Prostate gland (tissue), 2 donors: ENCODE results near the gene MAGED2. TPM values are rescaled to one million over a fixed set of nuclear protein-coding genes. Genes with fewer than 3 reads are reported as not detected.
"Not testable (repeated sequence)": the region's sequence is repeated elsewhere in the genome, so short reads cannot be mapped to it uniquely, and the experiment has no call there.

ENCODE experiments used
- DNase-seq: peaks from one replicate; pipeline ENCODE4 v3.0.0-alpha.2; 2019; ENCODE audit warnings: low spot score
- H3K27ac ChIP-seq, 2 donors: fragments of 200-600 bp; sonication (generic); 2 replicates each; pipeline ENCODE4 v1.5.1; 2017 to 2019
- H3K27me3 ChIP-seq: fragments of 200-600 bp; sonication (generic); replicated peaks from 2 replicates; pipeline ENCODE4 v1.5.1; 2019; ENCODE audit not compliant: insufficient read depth
- H3K36me3 ChIP-seq, 2 donors: fragments of 200-600 bp; sonication (generic); 1 replicate in 1 of 2; 2 replicates in 1 of 2; pipeline versions ENCODE4 v1.5.1 to v1.8.1; 2017 to 2019
- H3K4me1 ChIP-seq: fragments of 200-600 bp; sonication (generic); replicated peaks from 2 replicates; pipeline ENCODE4 v1.5.1; 2019
- H3K4me3 ChIP-seq, 2 donors: fragments of 200-600 bp; sonication (generic); 2 replicates each; pipeline ENCODE4 v1.5.1; 2017 to 2019
- H3K9me3 ChIP-seq: fragments of 200-600 bp; sonication (generic); 2 replicates; pipeline ENCODE4 v1.5.1; 2017
- POLR2A ChIP-seq: fragments of 450-650 bp; IDR thresholded peaks from one replicate; pipeline ENCODE4 v1.6.1; 2016; ENCODE audit warnings: antibody characterized with exemption, mild to moderate bottlenecking
- POLR2AphosphoS5 ChIP-seq: sonication (generic); formaldehyde crosslinking; IDR thresholded peaks from one replicate; pipeline ENCODE4 v1.6.1; 2017; ENCODE audit warnings: antibody characterized with exemption
- WGBS: methylation state at CpG from one replicate; pipeline ENCODE4 v1.1.5; 2018; 5-methylcytosine and 5-hydroxymethylcytosine counted together
- intact Hi-C: fragments of 100-400 bp; cut with DNase I; formaldehyde crosslinking; loops from one replicate; pipeline ENCODE4 v1.14.2; 2022
- small RNA-seq, 2 donors: library from RNA; depleted of rRNA; stranded (forward); fragments of <200 nt; gene quantifications; one replicate each; pipeline ENCODE3, GENCODE V24; 2016
- total RNA-seq, 2 donors: library from RNA; depleted of rRNA; stranded (reverse); fragments of >200 nt; gene quantifications; one replicate each; pipeline ENCODE4 v1.1.0, GENCODE V29; 2016
- TF ChIP-seq, protein P1 (sequence below), 4 experiments: fragments of 200-600 bp in 2 of 4; fragments of 450-650 bp in 2 of 4; sonication (generic) in 2 of 4; IDR thresholded peaks; 1 replicate in 3 of 4; 2 replicates in 1 of 4; pipeline ENCODE4 v1.5.1; 2016 to 2019; ENCODE audit warnings: antibody characterized with exemption in 4 of 4, mild to moderate bottlenecking in 2 of 4, moderate library complexity in 2 of 4

MAGED2 gene
- total RNA-seq, 2 donors from 2014 or later = 304 to 371 TPM

DNA sequence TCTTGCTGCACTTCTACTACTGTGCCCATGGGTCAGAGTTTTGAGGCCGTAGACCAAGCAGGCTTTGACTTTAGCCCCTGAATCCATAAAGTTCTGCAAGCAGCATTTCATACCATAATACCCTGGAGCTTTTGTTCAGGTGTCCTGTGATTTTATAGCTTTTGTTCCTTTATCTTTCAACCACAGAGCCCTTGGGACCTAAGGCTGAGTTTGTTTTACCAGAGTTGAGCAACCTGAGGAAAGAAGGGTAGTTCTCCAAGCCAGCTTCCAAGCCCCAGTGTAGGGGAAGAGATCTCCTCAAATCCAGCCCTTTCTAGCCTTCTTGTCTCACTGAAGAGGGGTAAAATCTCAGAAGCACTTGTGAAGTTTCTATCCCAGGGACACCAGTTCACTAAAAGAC is 35.1 kb downstream of the MAGED2 start:
- H3K9me3 ChIP-seq = no peaks in the 10 kb centered on the region
- no peak overlapping the region for H3K4me3 ChIP-seq
- no peak for DNase-seq
- H3K27ac ChIP-seq = no peak overlapping the region
- H3K4me1 ChIP-seq = no peaks in the 10 kb centered on the region
- 100% methylated on average over 1 of the region's 1 CpG for WGBS
- intact Hi-C loops = no loop called here
- no peaks in the 10 kb centered on the region for H3K36me3 ChIP-seq
- no peaks in the 10 kb centered on the region for H3K27me3 ChIP-seq
- TF ChIP-seq, protein P1, sequence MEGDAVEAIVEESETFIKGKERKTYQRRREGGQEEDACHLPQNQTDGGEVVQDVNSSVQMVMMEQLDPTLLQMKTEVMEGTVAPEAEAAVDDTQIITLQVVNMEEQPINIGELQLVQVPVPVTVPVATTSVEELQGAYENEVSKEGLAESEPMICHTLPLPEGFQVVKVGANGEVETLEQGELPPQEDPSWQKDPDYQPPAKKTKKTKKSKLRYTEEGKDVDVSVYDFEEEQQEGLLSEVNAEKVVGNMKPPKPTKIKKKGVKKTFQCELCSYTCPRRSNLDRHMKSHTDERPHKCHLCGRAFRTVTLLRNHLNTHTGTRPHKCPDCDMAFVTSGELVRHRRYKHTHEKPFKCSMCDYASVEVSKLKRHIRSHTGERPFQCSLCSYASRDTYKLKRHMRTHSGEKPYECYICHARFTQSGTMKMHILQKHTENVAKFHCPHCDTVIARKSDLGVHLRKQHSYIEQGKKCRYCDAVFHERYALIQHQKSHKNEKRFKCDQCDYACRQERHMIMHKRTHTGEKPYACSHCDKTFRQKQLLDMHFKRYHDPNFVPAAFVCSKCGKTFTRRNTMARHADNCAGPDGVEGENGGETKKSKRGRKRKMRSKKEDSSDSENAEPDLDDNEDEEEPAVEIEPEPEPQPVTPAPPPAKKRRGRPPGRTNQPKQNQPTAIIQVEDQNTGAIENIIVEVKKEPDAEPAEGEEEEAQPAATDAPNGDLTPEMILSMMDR (IDR thresholded peaks at IDR 0.05) = no peak
- TF ChIP-seq POLR2A (no peak), POLR2AphosphoS5 (no peak)

DNA sequence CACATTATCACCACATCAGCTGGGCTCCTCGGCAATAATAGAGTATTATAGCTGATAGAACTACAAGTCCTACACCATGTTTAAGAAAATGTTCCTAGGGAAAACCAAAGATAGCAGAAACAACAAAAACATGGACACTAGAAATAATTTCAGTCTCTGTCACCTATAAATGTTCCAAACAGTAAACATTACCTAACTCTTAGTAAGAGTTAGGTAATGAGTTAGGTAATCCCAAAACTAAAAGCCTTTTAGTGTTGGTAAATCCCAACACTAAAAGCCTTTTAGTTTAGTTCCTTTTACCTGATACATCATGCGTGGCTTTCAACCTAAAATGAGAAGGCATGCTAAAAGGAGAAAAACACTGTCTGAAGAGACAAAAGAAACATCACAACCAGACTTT is 35.5 kb downstream of the MAGED2 start:
- no peaks in the 10 kb centered on the region for H3K4me1 ChIP-seq
- WGBS = 91% methylated on average over 2 of the region's 2 CpGs
- intact Hi-C loops = no loop called here
- no peak for DNase-seq
- no peak overlapping the region for H3K27ac ChIP-seq
- H3K4me3 ChIP-seq = no peak overlapping the region
- H3K27me3 ChIP-seq = no peaks in the 10 kb centered on the region
- H3K9me3 ChIP-seq = no peaks in the 10 kb centered on the region
- TF ChIP-seq POLR2A = no peak
- TF ChIP-seq POLR2AphosphoS5 = no peak
- TF ChIP-seq, protein P1 (IDR thresholded peaks at IDR 0.05) = no peak
- H3K36me3 ChIP-seq = no peaks in the 10 kb centered on the region

DNA sequence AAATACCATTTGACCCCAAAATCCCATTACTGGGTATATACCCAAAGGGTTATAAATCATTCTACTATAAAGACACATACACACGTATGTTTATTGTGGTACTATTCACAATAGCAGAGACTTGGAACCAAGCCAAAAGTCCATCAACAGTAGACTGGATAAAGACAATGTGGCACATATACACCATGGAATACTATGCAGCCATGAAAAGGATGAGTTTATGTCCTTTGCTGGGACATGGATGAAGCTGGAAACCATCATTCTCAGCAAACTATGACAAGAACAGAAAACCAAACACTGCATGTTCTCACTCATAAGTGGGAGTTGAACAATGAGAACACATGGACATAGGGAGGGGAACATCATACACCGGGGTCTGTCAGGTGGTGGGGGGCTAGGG is 40.2 kb downstream of the MAGED2 start:
- H3K27ac ChIP-seq, H3K27me3 ChIP-seq, intact Hi-C loops, DNase-seq, H3K9me3 ChIP-seq, H3K36me3 ChIP-seq, H3K4me3 ChIP-seq, H3K4me1 ChIP-seq: not testable (repeated sequence)
- 80% methylated on average over 2 of the region's 2 CpGs for WGBS

DNA sequence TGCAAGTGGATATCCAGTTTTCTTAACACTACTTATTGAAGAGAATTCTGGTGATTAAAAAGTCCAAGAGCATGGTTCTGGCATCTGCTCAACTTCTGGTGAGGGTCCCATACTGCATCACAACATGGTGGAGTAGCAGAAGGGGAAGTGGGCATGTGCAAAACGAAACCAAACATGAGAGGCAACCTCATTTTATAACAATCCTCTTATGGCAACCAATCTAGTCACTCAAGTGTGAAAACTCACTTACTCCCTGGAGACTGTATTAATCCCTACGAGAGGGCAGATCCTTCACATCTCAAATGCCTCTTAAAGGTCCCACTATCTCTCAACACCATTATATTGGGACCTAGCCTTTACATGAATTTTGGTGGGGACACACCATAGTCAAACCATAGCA is 57.7 kb downstream of the MAGED2 start:
- Histone ChIP-seq H3K4me3 (no peak overlapping the region), H3K9me3 (no peaks in the 10 kb centered on the region), H3K36me3 (no peaks in the 10 kb centered on the region), H3K27ac (no peak overlapping the region), H3K27me3 (no peaks in the 10 kb centered on the region), H3K4me1 (no peaks in the 10 kb centered on the region)
- TF ChIP-seq, protein P1 (IDR thresholded peaks at IDR 0.05) = no peak
- no peak for TF ChIP-seq POLR2AphosphoS5
- TF ChIP-seq POLR2A = no peak
- intact Hi-C loops = no loop called here
- WGBS = 83% methylated on average over 1 of the region's 2 CpGs
- no peak for DNase-seq

Small RNA genes lying within 50 kb of the gene (small RNA-seq; reads per million reads assigned to genes)
- gene AL049732.1 (0 reads per million in 2 donors), gene SNORA11 (40.3 to 69.0 reads per million in 2 donors)

Other genes with a start within 250 kb of the MAGED2 start
- 1 to 10 TPM; 1.0 to 3.7 TPM for gene ITIH6, start 9.5 kb upstream of the MAGED2 start, total RNA-seq
- gene TRO, start 113.1 kb downstream of the MAGED2 start, total RNA-seq = 10 to 100 TPM in 1 of 2 donors, 1 to 10 TPM in 1; 9.7 to 24.3 TPM
- gene PFKFB1, start 186.4 kb downstream of the MAGED2 start, total RNA-seq = 1 to 10 TPM in 1 of 2 donors, under 1 TPM in 1; 0.23 to 1.0 TPM
- gene APEX2, start 192.6 kb downstream of the MAGED2 start, total RNA-seq = 10 to 100 TPM; 17.4 to 18.3 TPM
- not detected for gene ALAS2, start 223.2 kb downstream of the MAGED2 start, total RNA-seq